Prostate gland (tissue), 2 donors: Measurements from ENCODE around the gene CALHM3.

Source experiments
- CTCF ChIP-seq, 4 experiments: fragments of 200-600 bp in 2 of 4; fragments of 450-650 bp in 2 of 4; sonication (generic) in 2 of 4; IDR thresholded peaks; 1 replicate in 3 of 4; 2 replicates in 1 of 4; pipeline ENCODE4 v1.5.1; 2016 to 2019; ENCODE audit warnings: antibody characterized with exemption in 4 of 4, mild to moderate bottlenecking in 2 of 4, moderate library complexity in 2 of 4
- POLR2A ChIP-seq: fragments of 450-650 bp; IDR thresholded peaks from one replicate; pipeline ENCODE4 v1.6.1; 2016; ENCODE audit warnings: antibody characterized with exemption, mild to moderate bottlenecking
- POLR2AphosphoS5 ChIP-seq: sonication (generic); formaldehyde crosslinking; IDR thresholded peaks from one replicate; pipeline ENCODE4 v1.6.1; 2017; ENCODE audit warnings: antibody characterized with exemption

- TF ChIP-seq CTCF (IDR thresholded peaks at IDR 0.05) (no peak), POLR2A (no peak), POLR2AphosphoS5 (peak; percentile 17)
Measured at GRCh38 chr10:103451091-103451813, 27.8 kb downstream of the CALHM3 start.
